Muscle layer of duodenum (tissue), 2 donors: ENCODE data around the gene OR6X1.
"Not testable (repeated sequence)": the region's sequence is repeated elsewhere in the genome, so short reads cannot be mapped to it uniquely, and the experiment has no call there.

Experiments
- H3K27ac ChIP-seq: one replicate; pipeline ENCODE4 v1.7.0; 2013; ENCODE audit warnings: mild to moderate bottlenecking, low read length
- H3K27me3 ChIP-seq: one replicate; pipeline ENCODE4 v1.7.0; 2013; ENCODE audit warnings: low read depth, mild to moderate bottlenecking, control low read depth, low read length
- H3K36me3 ChIP-seq, 2 donors: one replicate each; pipeline ENCODE4 v1.7.0; 2013; ENCODE audit warnings: low read length in 2 of 2, control low read depth in 1 of 2, mild to moderate bottlenecking in 1 of 2; ENCODE audit not compliant: insufficient read depth in 2 of 2, control insufficient read depth in 1 of 2
- H3K4me1 ChIP-seq, 2 donors: one replicate each; pipeline ENCODE4 v1.7.0; 2013; ENCODE audit warnings: low read length in 2 of 2, mild to moderate bottlenecking in 2 of 2, control low read depth in 1 of 2, moderate library complexity in 1 of 2; ENCODE audit not compliant: insufficient read depth in 2 of 2, control insufficient read depth in 1 of 2
- H3K4me3 ChIP-seq, 2 donors: one replicate each; pipeline ENCODE4 v1.7.0; 2013; ENCODE audit warnings: low read length in 2 of 2, low read depth in 1 of 2, mild to moderate bottlenecking in 1 of 2
- H3K9me3 ChIP-seq, 2 donors: one replicate each; pipeline ENCODE4 v1.7.0; 2013; ENCODE audit warnings: low read length in 2 of 2, control low read depth in 1 of 2, mild to moderate bottlenecking in 1 of 2; ENCODE audit not compliant: control insufficient read depth in 1 of 2
- donor health status: healthy.

The OR6X1 gene

DNA sequence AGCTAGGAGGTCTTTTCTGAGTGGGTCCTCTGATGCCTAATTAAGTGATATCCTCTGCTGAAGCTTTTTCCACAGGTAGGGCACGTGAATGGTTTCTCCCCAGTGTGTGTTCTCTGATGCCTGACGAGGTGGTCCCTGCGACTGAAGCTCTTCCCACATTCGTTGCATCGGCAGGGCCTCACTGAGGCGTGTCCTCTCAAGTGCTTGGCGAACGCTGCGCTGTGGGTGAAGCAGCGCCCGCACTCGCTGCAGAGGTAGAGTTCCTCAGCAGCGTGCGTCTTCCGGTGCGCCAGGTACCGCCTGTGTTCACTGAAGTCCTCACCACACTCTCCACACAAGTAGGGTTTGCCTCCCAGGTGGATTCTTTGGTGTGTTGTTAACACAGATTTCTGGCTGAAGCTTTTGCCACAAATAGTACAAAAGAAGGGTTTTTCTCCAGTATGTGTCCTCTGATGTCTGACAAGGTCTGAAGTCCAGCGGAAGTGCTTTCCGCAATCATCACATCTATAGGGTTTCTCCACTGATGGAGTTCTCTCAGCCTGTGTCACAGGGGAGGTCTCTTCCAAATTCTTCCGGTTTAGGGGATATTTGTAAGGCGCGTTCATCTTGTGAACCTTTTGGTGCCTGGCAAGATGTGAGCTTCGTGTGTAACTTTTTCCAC, 28.2 kb downstream of the OR6X1 start:
- Histone ChIP-seq H3K36me3 (peaks cover 52 to 75% of the 10 kb centered on the region in 2 donors), H3K9me3 (peaks cover 0 to 2% of the 10 kb centered on the region in 2 donors), H3K27ac (no peak overlapping the region), H3K4me1 (no peaks in the 10 kb centered on the region), H3K27me3 (no peaks in the 10 kb centered on the region), H3K4me3 (no peak overlapping the region)

DNA sequence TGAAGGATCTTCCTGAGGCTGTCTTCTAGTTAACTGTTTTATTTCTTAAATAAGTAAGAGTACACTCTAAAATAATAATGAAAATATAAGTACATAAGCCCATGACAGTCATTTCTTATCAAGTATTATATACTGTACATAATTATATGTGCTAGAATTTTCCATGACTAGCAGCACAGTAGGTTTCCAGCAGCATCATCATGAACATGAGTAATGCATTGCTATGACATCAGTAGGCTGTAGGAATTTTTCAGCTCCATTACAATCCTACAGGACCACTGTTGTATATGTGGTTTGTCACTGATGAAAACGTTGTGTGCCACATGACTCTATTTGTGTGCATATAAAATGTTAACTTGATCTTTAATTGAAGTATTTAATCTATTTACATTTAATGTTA, 34.9 kb downstream of the OR6X1 start:
- Histone ChIP-seq H3K4me3 (no peak overlapping the region), H3K27me3 (peaks cover 8% of the 10 kb centered on the region), H3K4me1 (no peaks in the 10 kb centered on the region), H3K27ac (no peak overlapping the region), H3K36me3 (peaks cover 0 to 11% of the 10 kb centered on the region in 2 donors), H3K9me3 (no peaks in the 10 kb centered on the region)

DNA sequence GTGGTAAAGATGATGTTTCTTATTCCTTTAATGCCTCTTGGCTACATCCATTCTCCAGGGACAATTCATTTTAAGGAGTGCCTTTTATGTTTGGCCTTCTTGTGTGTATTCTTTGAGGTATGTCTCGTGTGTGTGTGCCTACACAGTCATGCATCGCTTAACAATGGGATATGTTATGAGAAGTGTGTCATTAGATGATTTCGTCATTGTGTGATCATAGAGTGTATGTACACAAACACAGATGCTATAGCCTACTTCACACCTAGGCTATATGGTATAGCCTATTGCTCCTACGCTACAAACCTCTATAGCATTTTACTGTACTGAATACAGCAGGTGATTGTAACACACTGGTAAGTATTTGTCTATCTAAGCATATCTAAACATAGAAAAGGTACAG, 35.8 kb downstream of the OR6X1 start:
- Histone ChIP-seq H3K27me3 (peaks cover 8% of the 10 kb centered on the region), H3K4me3 (no peak overlapping the region), H3K4me1 (no peaks in the 10 kb centered on the region), H3K36me3 (peaks cover 0 to 1% of the 10 kb centered on the region in 2 donors), H3K27ac (no peak overlapping the region), H3K9me3 (no peaks in the 10 kb centered on the region)

GRCh38 chr11:123718063-123718462, 36.3 kb downstream of the OR6X1 start:
- H3K4me3 ChIP-seq: no peak overlapping the region
- no peaks in the 10 kb centered on the region for H3K4me1 ChIP-seq
- H3K36me3 ChIP-seq: no peaks in the 10 kb centered on the region
- H3K9me3 ChIP-seq: no peaks in the 10 kb centered on the region
- no peak overlapping the region for H3K27ac ChIP-seq
- peaks cover 8% of the 10 kb centered on the region for H3K27me3 ChIP-seq

- H3K27ac ChIP-seq, H3K4me1 ChIP-seq, H3K4me3 ChIP-seq: not testable (repeated sequence)
These were observed 41.7 kb downstream of the OR6X1 start for GRCh38 chr11:123712627-123713026.

GRCh38 chr11:123707606-123708205, 46.6 kb downstream of the OR6X1 start:
- Histone ChIP-seq H3K9me3 (no peaks in the 10 kb centered on the region), H3K27ac (no peak overlapping the region), H3K36me3 (no peaks in the 10 kb centered on the region), H3K4me1 (no peaks in the 10 kb centered on the region), H3K4me3 (no peak overlapping the region), H3K27me3 (no peaks in the 10 kb centered on the region)

More at GRCh38 chr11:123712627-123713026, 41.7 kb downstream of the OR6X1 start:
- not testable (repeated sequence) for H3K36me3 ChIP-seq, H3K9me3 ChIP-seq, H3K27me3 ChIP-seq

- Histone ChIP-seq H3K27me3 (no peaks in the 10 kb centered on the region), H3K4me1 (no peaks in the 10 kb centered on the region), H3K4me3 (no peak overlapping the region), H3K36me3 (no peaks in the 10 kb centered on the region), H3K27ac (no peak overlapping the region), H3K9me3 (no peaks in the 10 kb centered on the region)
These were observed 47.1 kb downstream of the OR6X1 start for GRCh38 chr11:123707206-123707605.

DNA sequence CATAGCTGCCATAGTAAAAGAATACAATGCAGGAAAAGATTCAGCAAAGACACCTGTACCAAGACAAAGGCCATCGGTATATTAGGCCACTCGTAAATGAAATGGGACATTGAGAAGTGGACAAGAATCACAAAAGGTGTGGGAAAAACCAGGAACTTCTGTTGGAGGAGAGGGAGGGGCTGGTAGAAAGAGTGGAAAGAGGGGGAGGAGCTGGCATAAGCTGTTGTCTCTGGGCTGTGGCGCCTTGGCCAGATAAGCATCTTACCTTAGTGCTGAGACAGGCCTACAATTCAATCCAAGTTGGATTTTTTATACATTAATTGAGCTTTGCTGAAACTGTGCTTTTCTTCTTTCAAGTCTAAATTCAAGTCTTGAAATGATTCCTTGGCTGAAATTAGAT, 50.0 kb downstream of the OR6X1 start:
- H3K27me3 ChIP-seq: no peaks in the 10 kb centered on the region
- H3K4me3 ChIP-seq: no peak overlapping the region
- no peaks in the 10 kb centered on the region for H3K36me3 ChIP-seq
- no peaks in the 10 kb centered on the region for H3K4me1 ChIP-seq
- no peak overlapping the region for H3K27ac ChIP-seq
- H3K9me3 ChIP-seq: no peaks in the 10 kb centered on the region
